ENCODE results near the gene RAPSN. TPM values are rescaled to one million over a fixed set of nuclear protein-coding genes. Genes with fewer than 3 reads are reported as not detected.
A peak's percentile ranks its signal among the peaks of the same experiment; 100 is the strongest.

Gene RAPSN
- total RNA-seq, 1 experiment from 2014 or later = not detected

- in situ Hi-C loops (cut with HindIII; ENCODE audit: low pct_unique_long_range_greater_than_20kb, low sequenced_read_pairs) = no loop called here
- no peak for DNase-seq (ENCODE audit: low read depth, low spot score)
These were observed 32.9 kb downstream of the RAPSN start for GRCh38 chr11:47415949-47416472.

GRCh38 chr11:47415091-47415854, 33.7 kb downstream of the RAPSN start:
- DNase-seq (ENCODE audit: low read depth, low spot score) = no peak
- in situ Hi-C loops (cut with HindIII; ENCODE audit: low pct_unique_long_range_greater_than_20kb, low sequenced_read_pairs) = no loop called here

GRCh38 chr11:47414685-47415070, 34.3 kb downstream of the RAPSN start:
- in situ Hi-C loops (cut with HindIII; ENCODE audit: low pct_unique_long_range_greater_than_20kb, low sequenced_read_pairs) = no loop called here
- no peak for DNase-seq (ENCODE audit: low read depth, low spot score)

GRCh38 chr11:47413908-47414684, 34.8 kb downstream of the RAPSN start:
- in situ Hi-C loops (cut with HindIII; ENCODE audit: low pct_unique_long_range_greater_than_20kb, low sequenced_read_pairs) = no loop called here
- DNase-seq (ENCODE audit: low read depth, low spot score) = no peak

DNA sequence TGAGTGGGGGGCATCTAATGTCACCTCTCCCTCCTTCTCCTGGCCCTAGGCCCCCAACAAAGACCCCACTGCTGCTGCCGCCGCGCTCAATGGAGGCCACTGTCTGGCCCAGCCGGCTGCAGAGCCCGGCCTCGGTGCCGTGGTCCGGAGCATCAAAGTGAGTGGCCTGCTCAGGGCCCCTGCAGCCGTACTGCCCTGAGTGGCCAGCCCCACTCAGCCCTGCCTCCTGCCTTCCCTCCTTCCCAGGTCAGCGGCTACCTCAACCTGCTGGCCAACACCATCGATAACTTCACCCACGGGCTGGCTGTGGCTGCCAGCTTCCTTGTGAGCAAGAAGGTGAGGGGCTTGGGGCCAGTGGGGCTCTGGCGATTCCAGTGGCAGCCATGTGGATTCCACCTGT, 35.6 kb downstream of the RAPSN start:
- no peak for DNase-seq (ENCODE audit: low read depth, low spot score)
- in situ Hi-C loops (cut with HindIII; ENCODE audit: low pct_unique_long_range_greater_than_20kb, low sequenced_read_pairs) = no loop called here

- in situ Hi-C loops (cut with HindIII; ENCODE audit: low pct_unique_long_range_greater_than_20kb, low sequenced_read_pairs) = no loop called here
- DNase-seq (ENCODE audit: low read depth, low spot score) = peak; percentile 75
These were observed 36.8 kb downstream of the RAPSN start for GRCh38 chr11:47411884-47412746.

GRCh38 chr11:47410370-47411264, 38.3 kb downstream of the RAPSN start:
- in situ Hi-C loops (cut with HindIII; ENCODE audit: low pct_unique_long_range_greater_than_20kb, low sequenced_read_pairs) = no loop called here
- no peak for DNase-seq (ENCODE audit: low read depth, low spot score)

GRCh38 chr11:47409440-47410369, 39.2 kb downstream of the RAPSN start:
- in situ Hi-C loops (cut with HindIII; ENCODE audit: low pct_unique_long_range_greater_than_20kb, low sequenced_read_pairs) = no loop called here

GRCh38 chr11:47408598-47409439, 40.1 kb downstream of the RAPSN start:
- peak; percentile 37 for DNase-seq (ENCODE audit: low read depth, low spot score)
- in situ Hi-C loops (cut with HindIII; ENCODE audit: low pct_unique_long_range_greater_than_20kb, low sequenced_read_pairs) = no loop called here

More at GRCh38 chr11:47409440-47410369, 39.2 kb downstream of the RAPSN start:
- DNase-seq (ENCODE audit: low read depth, low spot score) = no peak

DNA sequence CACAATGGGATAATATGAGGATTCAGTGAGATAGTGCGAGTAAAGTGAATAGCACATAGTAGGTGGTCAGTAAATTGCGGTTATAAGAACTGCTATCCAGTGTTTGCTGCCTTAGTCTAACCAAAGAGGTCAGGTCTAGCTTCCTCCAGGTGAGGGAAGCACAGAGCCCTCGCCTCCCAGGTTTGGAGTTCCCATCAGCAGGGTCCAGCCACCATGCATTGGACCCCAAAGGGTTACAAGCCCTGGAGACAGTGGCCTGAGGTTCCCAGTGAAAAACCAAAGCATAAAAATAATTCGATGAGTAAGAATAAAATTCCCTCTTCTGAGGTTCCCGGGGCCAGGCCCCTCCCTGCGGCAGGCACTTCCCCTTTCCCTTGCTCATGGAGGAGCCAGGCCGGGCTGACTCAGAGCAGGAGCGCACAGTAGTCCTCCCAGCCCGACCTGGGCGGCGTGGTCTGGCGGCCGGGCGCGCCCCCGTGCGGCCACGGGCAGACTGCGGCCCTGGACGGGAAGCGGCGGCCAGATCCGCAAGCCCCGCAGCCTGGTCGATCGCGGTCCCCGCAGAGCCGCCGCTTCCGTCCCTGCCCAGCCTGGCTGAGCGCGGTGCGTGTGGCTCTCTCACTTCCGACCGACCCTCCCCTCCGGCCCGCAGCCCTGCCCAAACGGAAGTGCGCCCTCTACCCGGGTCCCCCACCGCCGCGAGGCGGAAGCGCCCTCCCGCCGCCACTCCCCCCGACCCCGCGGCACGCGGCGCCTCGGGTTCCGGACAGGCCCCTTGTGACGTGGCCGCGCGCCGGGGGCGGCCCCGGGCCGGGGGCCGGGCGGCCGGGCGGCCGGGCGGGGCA, 41.0 kb downstream of the RAPSN start, which contains the start of gene SLC39A13:
SLC39A13 (plus strand) TSS at position 845 of the 845 bp plus-strand sequence. CDS start 1,505 bp downstream, outside the sequence.
- in situ Hi-C loops (cut with HindIII; ENCODE audit: low pct_unique_long_range_greater_than_20kb, low sequenced_read_pairs) = no loop called here

DNA sequence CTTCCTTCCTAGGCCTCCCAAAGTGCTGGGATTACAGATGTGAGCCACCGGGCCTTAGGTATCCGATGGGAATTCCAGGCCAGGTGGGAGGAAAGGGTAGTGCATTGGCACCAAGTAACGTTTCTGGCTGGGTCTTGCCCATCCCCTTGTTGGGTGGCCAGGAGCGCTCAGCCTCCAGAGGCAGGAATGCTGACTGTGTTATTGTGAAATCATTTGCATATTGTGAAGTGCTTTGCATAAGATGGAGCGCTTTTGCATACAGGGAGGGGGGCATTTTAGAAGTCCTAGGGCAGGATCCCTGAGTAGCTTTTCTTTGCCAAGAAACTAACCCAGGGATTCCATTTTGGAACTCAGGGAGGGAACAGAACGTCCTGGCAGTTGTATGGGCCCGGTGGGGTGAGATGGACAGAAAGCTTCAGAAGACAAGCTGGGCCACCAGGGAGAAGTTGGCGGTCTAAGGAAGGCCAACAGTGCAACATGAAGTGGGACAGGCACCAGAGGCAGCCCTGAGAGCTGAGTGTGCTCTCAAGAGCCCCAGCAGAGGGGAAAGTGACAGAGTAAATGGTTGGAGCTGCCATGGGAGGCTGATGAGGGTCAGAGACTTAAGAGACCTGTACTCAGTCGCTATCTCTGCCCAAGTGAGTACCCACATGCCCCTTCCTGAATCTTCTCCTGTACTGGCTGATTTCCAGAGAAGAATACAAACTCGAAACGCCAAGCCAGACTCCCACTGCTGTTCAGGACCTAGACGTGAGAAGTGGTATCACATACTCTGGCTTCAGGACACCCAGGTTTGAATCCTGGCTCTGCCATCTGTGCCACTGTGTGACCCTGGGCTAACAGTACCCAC, 41.8 kb downstream of the RAPSN start:
- in situ Hi-C loops (cut with HindIII; ENCODE audit: low pct_unique_long_range_greater_than_20kb, low sequenced_read_pairs) = no loop called here
- no peak for DNase-seq (ENCODE audit: low read depth, low spot score)

More for the DNA sequence above, 41.0 kb downstream of the RAPSN start, which contains the start of gene SLC39A13:
- peak; percentile 93 for DNase-seq (ENCODE audit: low read depth, low spot score)

- DNase-seq (ENCODE audit: low read depth, low spot score) = no peak
- in situ Hi-C loops (cut with HindIII; ENCODE audit: low pct_unique_long_range_greater_than_20kb, low sequenced_read_pairs) = no loop called here
These were observed 45.4 kb downstream of the RAPSN start for GRCh38 chr11:47403571-47403970.

DNA sequence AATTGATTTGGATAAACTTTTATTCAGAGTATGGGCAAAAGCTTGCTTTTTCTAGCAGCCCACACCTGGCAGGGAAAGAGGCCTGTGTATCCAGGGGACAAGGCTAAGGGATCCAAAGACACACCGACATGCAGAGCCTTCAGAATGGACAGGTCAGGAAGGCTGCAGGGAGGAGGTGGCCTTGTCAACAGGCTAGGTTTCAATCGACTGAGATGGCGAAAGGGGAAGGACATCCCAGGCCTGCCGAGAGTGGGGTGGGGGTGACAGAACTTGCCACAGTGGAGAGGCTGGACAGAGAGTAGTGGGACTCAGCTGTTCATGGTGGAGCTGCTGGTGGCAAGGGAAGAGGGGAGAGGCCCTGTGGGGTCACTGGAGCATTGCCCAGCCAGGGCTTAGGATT, 45.8 kb downstream of the RAPSN start:
- in situ Hi-C loops (cut with HindIII; ENCODE audit: low pct_unique_long_range_greater_than_20kb, low sequenced_read_pairs) = no loop called here
- no peak for DNase-seq (ENCODE audit: low read depth, low spot score)
